ENCODE measurements around the gene SLC4A1.

Gene SLC4A1

GRCh38 chr17:44258811-44259351, 9.1 kb downstream of the SLC4A1 start:
- Histone ChIP-seq H3K27ac (ENCODE audit: low read depth, low read length) (no peak overlapping the region), H3K9ac (ENCODE audit: low read depth in 1 of 2, low read length in 2 of 2) (no peak overlapping the region), H3K36me3 (ENCODE audit: control insufficient read depth in 1 of 2, insufficient read depth in 2 of 2, low read length in 2 of 2) (no peaks in the 10 kb centered on the region), H3K27me3 (ENCODE audit: control insufficient read depth in 1 of 2, insufficient read depth in 2 of 2, low read length in 2 of 2) (no peaks in the 10 kb centered on the region), H3K9me3 (ENCODE audit: control insufficient read depth in 1 of 2, low read length in 2 of 2) (no peaks in the 10 kb centered on the region), H3K4me3 (ENCODE audit: low read depth in 1 of 2, low read length in 2 of 2) (no peak overlapping the region), H3K4me1 (ENCODE audit: control insufficient read depth in 1 of 2, insufficient read depth in 2 of 2, low read length in 2 of 2) (no peaks in the 10 kb centered on the region)

DNA sequence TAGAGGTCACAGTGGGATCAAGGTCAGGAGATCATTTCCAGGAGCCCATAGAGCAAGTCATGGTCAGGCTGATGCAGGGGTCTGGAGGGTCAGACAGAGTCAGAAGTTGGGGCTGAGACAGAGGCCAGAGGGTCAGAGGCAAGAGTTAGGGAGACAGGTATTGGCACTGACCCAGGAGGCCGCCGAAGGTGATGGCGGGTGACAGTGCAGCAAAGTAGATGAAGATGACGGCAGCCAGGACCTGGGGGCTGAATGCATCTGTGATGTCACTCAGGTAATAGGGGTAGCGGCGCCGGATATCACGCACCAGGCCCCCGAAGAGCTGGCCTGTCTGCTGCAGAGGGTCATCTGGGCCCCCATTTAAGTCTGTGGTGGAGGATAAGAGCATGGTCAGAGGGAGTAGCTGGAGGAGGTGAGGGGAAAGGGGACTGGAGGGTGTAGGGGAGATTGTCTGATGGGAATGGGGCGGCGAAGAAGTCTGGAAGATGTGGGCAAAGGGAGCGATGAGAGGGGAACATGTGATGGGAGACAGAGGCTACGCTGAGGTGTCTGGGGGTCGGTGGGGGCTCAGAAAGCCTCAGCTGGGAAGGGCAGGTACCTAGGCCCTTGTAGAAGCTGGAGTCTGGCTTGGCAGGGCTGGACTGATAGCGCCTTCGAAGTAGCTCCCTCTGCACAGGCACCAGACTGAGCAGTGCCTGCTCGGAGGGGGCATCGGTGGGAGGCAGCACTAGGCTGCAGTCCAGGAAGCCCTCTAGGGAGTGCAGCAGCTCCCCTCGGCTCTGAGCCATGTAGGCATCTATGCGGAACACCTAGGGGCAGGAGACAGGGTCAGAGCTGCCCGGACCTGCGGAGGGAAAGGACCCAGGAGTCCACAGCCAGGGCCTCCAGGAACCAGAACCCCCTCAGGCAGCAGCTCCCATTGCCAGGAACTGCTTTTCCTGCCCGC, 9.8 kb downstream of the SLC4A1 start:
- H3K9me3 ChIP-seq (ENCODE audit: control insufficient read depth in 1 of 2, low read length in 2 of 2) = no peaks in the 10 kb centered on the region
- H3K27ac ChIP-seq (ENCODE audit: low read depth, low read length) = no peak overlapping the region
- no peaks in the 10 kb centered on the region for H3K27me3 ChIP-seq (ENCODE audit: control insufficient read depth in 1 of 2, insufficient read depth in 2 of 2, low read length in 2 of 2)
- no peak overlapping the region for H3K9ac ChIP-seq (ENCODE audit: low read depth in 1 of 2, low read length in 2 of 2)
- H3K4me3 ChIP-seq (ENCODE audit: low read depth in 1 of 2, low read length in 2 of 2) = no peak overlapping the region
- H3K36me3 ChIP-seq (ENCODE audit: control insufficient read depth in 1 of 2, insufficient read depth in 2 of 2, low read length in 2 of 2) = no peaks in the 10 kb centered on the region
- no peaks in the 10 kb centered on the region for H3K4me1 ChIP-seq (ENCODE audit: control insufficient read depth in 1 of 2, insufficient read depth in 2 of 2, low read length in 2 of 2)

DNA sequence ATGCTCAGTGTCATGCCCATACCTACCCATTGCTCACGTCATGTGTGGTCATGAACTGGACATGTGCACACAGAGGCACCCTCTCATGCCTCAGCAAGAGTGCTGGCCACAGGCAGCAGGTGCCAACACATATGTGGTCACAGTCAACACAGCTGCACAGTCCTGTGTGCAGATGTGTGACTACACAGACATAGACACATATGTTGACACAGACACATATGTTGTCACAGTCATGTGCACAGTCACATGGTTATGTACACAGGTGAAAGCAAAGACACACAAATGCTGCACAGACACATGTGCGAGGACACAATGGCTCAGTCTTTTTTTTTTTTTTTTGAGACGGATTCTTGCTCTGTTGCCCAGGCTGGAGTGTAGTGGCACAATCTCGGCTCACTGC, 11.3 kb downstream of the SLC4A1 start:
- Histone ChIP-seq H3K9me3 (ENCODE audit: control insufficient read depth in 1 of 2, low read length in 2 of 2) (no peaks in the 10 kb centered on the region), H3K4me3 (ENCODE audit: low read depth in 1 of 2, low read length in 2 of 2) (no peak overlapping the region), H3K27me3 (ENCODE audit: control insufficient read depth in 1 of 2, insufficient read depth in 2 of 2, low read length in 2 of 2) (no peaks in the 10 kb centered on the region), H3K9ac (ENCODE audit: low read depth in 1 of 2, low read length in 2 of 2) (no peak overlapping the region), H3K36me3 (ENCODE audit: control insufficient read depth in 1 of 2, insufficient read depth in 2 of 2, low read length in 2 of 2) (no peaks in the 10 kb centered on the region), H3K4me1 (ENCODE audit: control insufficient read depth in 1 of 2, insufficient read depth in 2 of 2, low read length in 2 of 2) (no peaks in the 10 kb centered on the region), H3K27ac (ENCODE audit: low read depth, low read length) (no peak overlapping the region)

DNA sequence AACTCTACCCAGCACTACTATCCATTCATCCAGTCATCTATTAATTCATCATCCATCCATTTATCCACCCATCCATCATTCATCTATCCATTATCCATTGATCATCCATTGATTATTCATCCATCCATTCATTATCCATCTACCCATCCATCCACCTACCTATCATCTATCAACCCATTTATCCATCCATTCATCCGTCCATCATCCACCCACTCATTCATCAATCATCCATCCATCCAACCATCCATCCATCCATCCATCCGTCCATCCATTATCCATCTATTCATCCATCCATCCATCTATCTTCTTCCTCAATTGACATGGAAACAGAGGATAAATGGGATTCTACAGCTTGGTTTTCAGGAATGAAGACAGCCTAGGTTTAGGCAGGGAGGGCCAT, 12.0 kb downstream of the SLC4A1 start:
- H3K9ac ChIP-seq (ENCODE audit: low read depth in 1 of 2, low read length in 2 of 2) = no peak overlapping the region
- H3K9me3 ChIP-seq (ENCODE audit: control insufficient read depth in 1 of 2, low read length in 2 of 2) = no peaks in the 10 kb centered on the region
- H3K4me1 ChIP-seq (ENCODE audit: control insufficient read depth in 1 of 2, insufficient read depth in 2 of 2, low read length in 2 of 2) = no peaks in the 10 kb centered on the region
- no peak overlapping the region for H3K27ac ChIP-seq (ENCODE audit: low read depth, low read length)
- H3K27me3 ChIP-seq (ENCODE audit: control insufficient read depth in 1 of 2, insufficient read depth in 2 of 2, low read length in 2 of 2) = no peaks in the 10 kb centered on the region
- H3K4me3 ChIP-seq (ENCODE audit: low read depth in 1 of 2, low read length in 2 of 2) = no peak overlapping the region
- no peaks in the 10 kb centered on the region for H3K36me3 ChIP-seq (ENCODE audit: control insufficient read depth in 1 of 2, insufficient read depth in 2 of 2, low read length in 2 of 2)

- Histone ChIP-seq H3K4me1 (ENCODE audit: control insufficient read depth in 1 of 2, insufficient read depth in 2 of 2, low read length in 2 of 2) (no peaks in the 10 kb centered on the region), H3K9me3 (ENCODE audit: control insufficient read depth in 1 of 2, low read length in 2 of 2) (no peaks in the 10 kb centered on the region), H3K4me3 (ENCODE audit: low read depth in 1 of 2, low read length in 2 of 2) (no peak overlapping the region), H3K36me3 (ENCODE audit: control insufficient read depth in 1 of 2, insufficient read depth in 2 of 2, low read length in 2 of 2) (no peaks in the 10 kb centered on the region), H3K9ac (ENCODE audit: low read depth in 1 of 2, low read length in 2 of 2) (no peak overlapping the region), H3K27me3 (ENCODE audit: control insufficient read depth in 1 of 2, insufficient read depth in 2 of 2, low read length in 2 of 2) (no peaks in the 10 kb centered on the region), H3K27ac (ENCODE audit: low read depth, low read length) (no peak overlapping the region)
Measured at GRCh38 chr17:44254361-44255095, 13.4 kb downstream of the SLC4A1 start.

GRCh38 chr17:44253006-44253405, 14.9 kb downstream of the SLC4A1 start:
- no peak overlapping the region for H3K27ac ChIP-seq (ENCODE audit: low read depth, low read length)
- no peak overlapping the region for H3K4me3 ChIP-seq (ENCODE audit: low read depth in 1 of 2, low read length in 2 of 2)
- no peaks in the 10 kb centered on the region for H3K9me3 ChIP-seq (ENCODE audit: control insufficient read depth in 1 of 2, low read length in 2 of 2)
- peaks cover 0 to 4% of the 10 kb centered on the region in 2 donors for H3K4me1 ChIP-seq (ENCODE audit: control insufficient read depth in 1 of 2, insufficient read depth in 2 of 2, low read length in 2 of 2)
- H3K27me3 ChIP-seq (ENCODE audit: control insufficient read depth in 1 of 2, insufficient read depth in 2 of 2, low read length in 2 of 2) = no peaks in the 10 kb centered on the region
- no peak overlapping the region for H3K9ac ChIP-seq (ENCODE audit: low read depth in 1 of 2, low read length in 2 of 2)
- no peaks in the 10 kb centered on the region for H3K36me3 ChIP-seq (ENCODE audit: control insufficient read depth in 1 of 2, insufficient read depth in 2 of 2, low read length in 2 of 2)

DNA sequence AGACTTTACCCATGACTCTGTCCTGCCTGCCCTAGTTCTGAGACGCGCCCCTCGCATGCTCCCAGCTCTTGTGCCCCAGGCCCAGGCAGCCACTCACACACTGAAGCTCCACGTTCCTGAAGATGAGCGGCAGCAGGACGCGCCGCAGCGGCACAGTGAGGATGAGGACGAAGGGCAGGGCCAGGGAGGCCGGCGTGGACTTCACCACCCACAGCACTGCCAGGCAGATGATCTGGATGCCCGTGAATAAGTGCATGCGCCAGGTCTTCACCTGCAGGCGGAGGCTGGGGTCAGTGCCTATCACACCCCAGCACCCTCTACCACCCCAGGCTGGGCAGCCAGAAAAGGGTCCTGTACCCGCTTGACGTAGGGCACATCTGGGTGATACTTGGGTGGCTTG, 16.9 kb downstream of the SLC4A1 start:
- no peaks in the 10 kb centered on the region for H3K27me3 ChIP-seq (ENCODE audit: control insufficient read depth in 1 of 2, insufficient read depth in 2 of 2, low read length in 2 of 2)
- H3K9ac ChIP-seq (ENCODE audit: low read depth in 1 of 2, low read length in 2 of 2) = no peak overlapping the region
- H3K4me1 ChIP-seq (ENCODE audit: control insufficient read depth in 1 of 2, insufficient read depth in 2 of 2, low read length in 2 of 2) = peaks cover 1 to 15% of the 10 kb centered on the region in 2 donors
- H3K4me3 ChIP-seq (ENCODE audit: low read depth in 1 of 2, low read length in 2 of 2) = no peak overlapping the region
- H3K9me3 ChIP-seq (ENCODE audit: control insufficient read depth in 1 of 2, low read length in 2 of 2) = no peaks in the 10 kb centered on the region
- H3K36me3 ChIP-seq (ENCODE audit: control insufficient read depth in 1 of 2, insufficient read depth in 2 of 2, low read length in 2 of 2) = no peaks in the 10 kb centered on the region
- H3K27ac ChIP-seq (ENCODE audit: low read depth, low read length) = no peak overlapping the region

- no peaks in the 10 kb centered on the region for H3K9me3 ChIP-seq (ENCODE audit: control insufficient read depth in 1 of 2, low read length in 2 of 2)
- H3K27me3 ChIP-seq (ENCODE audit: control insufficient read depth in 1 of 2, insufficient read depth in 2 of 2, low read length in 2 of 2) = no peaks in the 10 kb centered on the region
- H3K9ac ChIP-seq (ENCODE audit: low read depth in 1 of 2, low read length in 2 of 2) = no peak overlapping the region
- H3K36me3 ChIP-seq (ENCODE audit: control insufficient read depth in 1 of 2, insufficient read depth in 2 of 2, low read length in 2 of 2) = no peaks in the 10 kb centered on the region
- no peak overlapping the region for H3K4me3 ChIP-seq (ENCODE audit: low read depth in 1 of 2, low read length in 2 of 2)
- no peak overlapping the region for H3K27ac ChIP-seq (ENCODE audit: low read depth, low read length)
- H3K4me1 ChIP-seq (ENCODE audit: control insufficient read depth in 1 of 2, insufficient read depth in 2 of 2, low read length in 2 of 2) = peaks cover 8 to 20% of the 10 kb centered on the region in 2 donors
Measured at GRCh38 chr17:44249501-44250246, 18.3 kb downstream of the SLC4A1 start.

DNA sequence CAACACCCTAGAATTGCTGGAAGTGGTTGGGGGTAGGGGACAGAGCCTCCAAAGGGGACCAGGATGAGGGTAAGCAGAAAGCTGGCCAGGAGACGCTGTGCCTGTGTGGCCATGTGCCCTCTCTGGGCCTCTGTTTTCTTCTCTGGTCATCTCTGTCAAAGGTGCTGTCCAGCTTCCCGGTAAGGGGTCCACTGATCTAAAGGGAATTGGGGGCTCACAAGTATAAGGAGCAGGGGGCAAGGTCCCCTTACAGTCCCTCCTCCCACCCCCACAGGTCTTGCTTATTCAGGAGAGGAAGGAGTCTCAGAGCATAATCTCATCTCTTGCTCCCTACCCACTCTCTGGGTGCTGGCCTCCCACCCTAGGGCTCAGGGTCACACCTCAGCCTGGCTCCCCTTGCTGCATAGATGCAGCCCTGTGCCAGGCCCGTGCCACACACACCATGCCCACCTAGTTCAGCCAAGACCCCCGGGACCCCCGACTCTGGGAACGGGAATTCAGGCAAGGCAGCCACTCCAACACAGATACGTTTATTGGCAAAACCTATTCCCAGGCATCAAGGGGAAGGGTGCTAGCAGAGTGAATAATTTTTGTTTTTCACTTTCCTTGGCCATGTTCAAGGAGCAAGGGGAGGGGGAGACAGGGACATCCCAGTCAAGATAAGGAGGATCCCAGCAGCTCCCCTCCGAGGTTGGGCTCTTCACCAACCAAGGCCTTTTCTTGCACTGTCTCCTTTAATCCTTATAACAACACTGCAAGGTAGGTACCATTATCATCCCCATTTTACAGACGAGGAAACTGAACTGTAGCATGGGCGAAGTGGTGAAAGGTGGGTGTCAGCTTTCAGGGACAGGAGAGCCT, 19.8 kb downstream of the SLC4A1 start:
- H3K36me3 ChIP-seq (ENCODE audit: control insufficient read depth in 1 of 2, insufficient read depth in 2 of 2, low read length in 2 of 2) = no peaks in the 10 kb centered on the region
- no peak overlapping the region for H3K27ac ChIP-seq (ENCODE audit: low read depth, low read length)
- peaks cover 8 to 20% of the 10 kb centered on the region in 2 donors for H3K4me1 ChIP-seq (ENCODE audit: control insufficient read depth in 1 of 2, insufficient read depth in 2 of 2, low read length in 2 of 2)
- no peaks in the 10 kb centered on the region for H3K27me3 ChIP-seq (ENCODE audit: control insufficient read depth in 1 of 2, insufficient read depth in 2 of 2, low read length in 2 of 2)
- H3K4me3 ChIP-seq (ENCODE audit: low read depth in 1 of 2, low read length in 2 of 2) = no peak overlapping the region
- no peak overlapping the region for H3K9ac ChIP-seq (ENCODE audit: low read depth in 1 of 2, low read length in 2 of 2)
- no peaks in the 10 kb centered on the region for H3K9me3 ChIP-seq (ENCODE audit: control insufficient read depth in 1 of 2, low read length in 2 of 2)

All from duodenal mucosa (tissue), 2 donors.